ENCODE results near the gene TSKU.

The TSKU gene

GRCh38 chr11:76750746-76751145 lies 32.4 kb upstream of the TSKU start:
- DNase-seq: no peak
- in situ Hi-C loops (cut with MboI; ENCODE audit: low pct_unique_long_range_greater_than_20kb, low sequenced_read_pairs): no loop called here

- in situ Hi-C loops (cut with MboI; ENCODE audit: low pct_unique_long_range_greater_than_20kb, low sequenced_read_pairs): no loop called here
- DNase-seq: no peak
These were observed 30.6 kb upstream of the TSKU start for GRCh38 chr11:76752321-76753143.

- no peak for DNase-seq
These were observed 29.7 kb upstream of the TSKU start for GRCh38 chr11:76753449-76753848.

GRCh38 chr11:76753950-76754349 lies 29.2 kb upstream of the TSKU start:
- DNase-seq: no peak
- in situ Hi-C loops (cut with MboI; ENCODE audit: low pct_unique_long_range_greater_than_20kb, low sequenced_read_pairs): no loop called here

More at GRCh38 chr11:76753449-76753848, 29.7 kb upstream of the TSKU start:
- in situ Hi-C loops (cut with MboI; ENCODE audit: low pct_unique_long_range_greater_than_20kb, low sequenced_read_pairs): no loop called here

- in situ Hi-C loops (cut with MboI; ENCODE audit: low pct_unique_long_range_greater_than_20kb, low sequenced_read_pairs): no loop called here
- no peak for DNase-seq
These were observed 26.8 kb upstream of the TSKU start for GRCh38 chr11:76756341-76756741.

- DNase-seq: no peak
- in situ Hi-C loops (cut with MboI; ENCODE audit: low pct_unique_long_range_greater_than_20kb, low sequenced_read_pairs): no loop called here
These were observed 24.8 kb upstream of the TSKU start for GRCh38 chr11:76758311-76758710.

GRCh38 chr11:76759092-76759491 lies 24.1 kb upstream of the TSKU start:
- DNase-seq: no peak
- in situ Hi-C loops (cut with MboI; ENCODE audit: low pct_unique_long_range_greater_than_20kb, low sequenced_read_pairs): no loop called here

- in situ Hi-C loops (cut with MboI; ENCODE audit: low pct_unique_long_range_greater_than_20kb, low sequenced_read_pairs): no loop called here
- no peak for DNase-seq
These were observed 23.6 kb upstream of the TSKU start for GRCh38 chr11:76759517-76759916.

GRCh38 chr11:76760236-76760635 lies 22.9 kb upstream of the TSKU start:
- no peak for DNase-seq
- in situ Hi-C loops (cut with MboI; ENCODE audit: low pct_unique_long_range_greater_than_20kb, low sequenced_read_pairs): no loop called here

GRCh38 chr11:76761718-76762355 lies 21.3 kb upstream of the TSKU start:
- in situ Hi-C loops (cut with MboI; ENCODE audit: low pct_unique_long_range_greater_than_20kb, low sequenced_read_pairs): no loop called here
- DNase-seq: no peak

GRCh38 chr11:76762356-76762752 lies 20.8 kb upstream of the TSKU start:
- in situ Hi-C loops (cut with MboI; ENCODE audit: low pct_unique_long_range_greater_than_20kb, low sequenced_read_pairs): no loop called here
- no peak for DNase-seq

- no peak for DNase-seq
- in situ Hi-C loops (cut with MboI; ENCODE audit: low pct_unique_long_range_greater_than_20kb, low sequenced_read_pairs): no loop called here
These were observed 20.1 kb upstream of the TSKU start for GRCh38 chr11:76762867-76763572.

- no peak for DNase-seq
- in situ Hi-C loops (cut with MboI; ENCODE audit: low pct_unique_long_range_greater_than_20kb, low sequenced_read_pairs): no loop called here
These were observed 19.4 kb upstream of the TSKU start for GRCh38 chr11:76763573-76764346.

- in situ Hi-C loops (cut with MboI; ENCODE audit: low pct_unique_long_range_greater_than_20kb, low sequenced_read_pairs): no loop called here
- no peak for DNase-seq
These were observed 18.1 kb upstream of the TSKU start for GRCh38 chr11:76764941-76765665.

GRCh38 chr11:76765863-76766350 lies 17.2 kb upstream of the TSKU start:
- in situ Hi-C loops (cut with MboI; ENCODE audit: low pct_unique_long_range_greater_than_20kb, low sequenced_read_pairs): no loop called here
- DNase-seq: no peak

- DNase-seq: no peak
- in situ Hi-C loops (cut with MboI; ENCODE audit: low pct_unique_long_range_greater_than_20kb, low sequenced_read_pairs): no loop called here
These were observed 16.6 kb upstream of the TSKU start for GRCh38 chr11:76766521-76766920.

GRCh38 chr11:76767659-76768058 lies 15.5 kb upstream of the TSKU start:
- in situ Hi-C loops (cut with MboI; ENCODE audit: low pct_unique_long_range_greater_than_20kb, low sequenced_read_pairs): no loop called here
- DNase-seq: no peak

- in situ Hi-C loops (cut with MboI; ENCODE audit: low pct_unique_long_range_greater_than_20kb, low sequenced_read_pairs): no loop called here
- DNase-seq: peak; percentile 96
These were observed 14.9 kb upstream of the TSKU start for GRCh38 chr11:76768088-76768908.

Data from KBM-7 (cell line).